ENCODE measurements around the gene IFFO2.

DNA sequence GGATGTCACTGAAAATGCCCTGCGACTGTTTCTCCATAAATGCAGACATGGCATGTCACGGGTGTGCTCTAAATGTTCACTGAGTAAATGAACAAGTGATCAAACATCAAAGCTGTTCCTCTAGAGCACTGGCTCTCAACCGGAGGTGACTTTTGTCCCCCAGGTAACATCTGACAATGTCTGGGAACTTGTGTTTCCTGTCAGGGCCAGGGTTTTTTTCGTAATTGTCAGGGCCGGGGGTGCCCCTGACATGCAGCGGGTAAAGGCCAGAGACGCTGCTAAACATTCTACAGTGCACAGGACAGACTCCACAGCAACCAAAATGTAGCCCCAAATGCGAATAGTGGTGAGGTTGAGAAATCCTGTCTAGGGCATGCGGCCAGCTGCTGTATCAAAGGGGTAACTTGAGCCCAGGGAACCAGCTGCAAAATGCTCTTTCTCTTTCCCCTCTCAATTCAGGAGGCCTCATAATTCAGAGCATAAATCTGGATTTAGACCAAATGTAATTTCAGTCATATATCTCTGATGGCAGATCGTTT is 56.1 kb downstream of the IFFO2 start:
- TF ChIP-seq, protein P1, sequence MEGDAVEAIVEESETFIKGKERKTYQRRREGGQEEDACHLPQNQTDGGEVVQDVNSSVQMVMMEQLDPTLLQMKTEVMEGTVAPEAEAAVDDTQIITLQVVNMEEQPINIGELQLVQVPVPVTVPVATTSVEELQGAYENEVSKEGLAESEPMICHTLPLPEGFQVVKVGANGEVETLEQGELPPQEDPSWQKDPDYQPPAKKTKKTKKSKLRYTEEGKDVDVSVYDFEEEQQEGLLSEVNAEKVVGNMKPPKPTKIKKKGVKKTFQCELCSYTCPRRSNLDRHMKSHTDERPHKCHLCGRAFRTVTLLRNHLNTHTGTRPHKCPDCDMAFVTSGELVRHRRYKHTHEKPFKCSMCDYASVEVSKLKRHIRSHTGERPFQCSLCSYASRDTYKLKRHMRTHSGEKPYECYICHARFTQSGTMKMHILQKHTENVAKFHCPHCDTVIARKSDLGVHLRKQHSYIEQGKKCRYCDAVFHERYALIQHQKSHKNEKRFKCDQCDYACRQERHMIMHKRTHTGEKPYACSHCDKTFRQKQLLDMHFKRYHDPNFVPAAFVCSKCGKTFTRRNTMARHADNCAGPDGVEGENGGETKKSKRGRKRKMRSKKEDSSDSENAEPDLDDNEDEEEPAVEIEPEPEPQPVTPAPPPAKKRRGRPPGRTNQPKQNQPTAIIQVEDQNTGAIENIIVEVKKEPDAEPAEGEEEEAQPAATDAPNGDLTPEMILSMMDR (IDR thresholded peaks at IDR 0.05), result no peak
- TF ChIP-seq ZFX (IDR thresholded peaks at IDR 0.05; ENCODE audit: borderline replicate concordance), result no peak

All from 22Rv1 (cell line).